ENCODE results near the gene CHGA. TPM values are rescaled to one million over a fixed set of nuclear protein-coding genes. Genes with fewer than 3 reads are reported as not detected.

CHGA gene
- total and polyA plus RNA-seq, 2 experiments from 2014 or later, result 40.5 to 61.3 TPM

DNA sequence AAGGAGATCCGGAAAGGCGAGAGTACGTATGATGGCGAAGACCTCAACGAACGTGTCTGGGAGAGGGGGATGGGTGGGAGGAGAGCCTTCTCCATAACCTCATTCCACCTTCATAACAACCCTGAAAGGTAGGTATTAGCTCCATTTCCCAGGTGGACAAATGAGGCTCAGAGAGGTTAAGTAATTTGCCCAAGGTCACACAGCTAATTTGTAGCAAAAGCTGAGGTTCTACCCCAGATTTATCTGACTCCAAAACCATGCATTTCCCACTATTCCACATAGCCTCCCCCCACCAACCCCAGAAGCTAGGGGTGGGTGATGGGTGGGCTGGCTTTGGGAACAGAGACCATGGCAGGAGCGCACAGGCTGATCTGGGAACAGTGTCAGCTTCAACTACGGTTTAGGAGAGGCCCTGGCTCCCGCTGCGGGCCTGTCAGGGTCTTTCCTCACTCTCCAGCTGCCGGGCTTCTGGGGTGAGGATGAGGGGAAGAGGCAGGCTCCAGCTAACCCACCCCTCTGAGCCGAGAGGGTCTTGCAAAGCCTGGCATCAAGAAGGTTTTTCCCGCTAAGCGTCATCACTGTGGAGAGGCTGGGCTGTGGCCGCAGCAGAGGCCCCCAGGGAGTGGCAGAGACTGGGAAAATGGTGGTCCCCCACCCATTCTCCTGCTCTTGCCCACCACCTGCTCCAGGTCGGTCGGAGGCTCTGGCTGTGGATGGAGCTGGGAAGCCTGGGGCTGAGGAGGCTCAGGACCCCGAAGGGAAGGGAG is 8.9 kb downstream of the CHGA start:
- no peaks in the 10 kb centered on the region for H3K27me3 ChIP-seq
- no peaks in the 10 kb centered on the region for H3K9me3 ChIP-seq (ENCODE audit: low read depth)
- TF ChIP-seq EZH2phosphoT487 (IDR thresholded peaks at IDR 0.05; ENCODE audit: low read depth, severe bottlenecking, unreplicated experiment), result no peak
- TF ChIP-seq, protein P1, sequence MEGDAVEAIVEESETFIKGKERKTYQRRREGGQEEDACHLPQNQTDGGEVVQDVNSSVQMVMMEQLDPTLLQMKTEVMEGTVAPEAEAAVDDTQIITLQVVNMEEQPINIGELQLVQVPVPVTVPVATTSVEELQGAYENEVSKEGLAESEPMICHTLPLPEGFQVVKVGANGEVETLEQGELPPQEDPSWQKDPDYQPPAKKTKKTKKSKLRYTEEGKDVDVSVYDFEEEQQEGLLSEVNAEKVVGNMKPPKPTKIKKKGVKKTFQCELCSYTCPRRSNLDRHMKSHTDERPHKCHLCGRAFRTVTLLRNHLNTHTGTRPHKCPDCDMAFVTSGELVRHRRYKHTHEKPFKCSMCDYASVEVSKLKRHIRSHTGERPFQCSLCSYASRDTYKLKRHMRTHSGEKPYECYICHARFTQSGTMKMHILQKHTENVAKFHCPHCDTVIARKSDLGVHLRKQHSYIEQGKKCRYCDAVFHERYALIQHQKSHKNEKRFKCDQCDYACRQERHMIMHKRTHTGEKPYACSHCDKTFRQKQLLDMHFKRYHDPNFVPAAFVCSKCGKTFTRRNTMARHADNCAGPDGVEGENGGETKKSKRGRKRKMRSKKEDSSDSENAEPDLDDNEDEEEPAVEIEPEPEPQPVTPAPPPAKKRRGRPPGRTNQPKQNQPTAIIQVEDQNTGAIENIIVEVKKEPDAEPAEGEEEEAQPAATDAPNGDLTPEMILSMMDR (IDR thresholded peaks at IDR 0.05; ENCODE audit: poor library complexity), result no peak
- TF ChIP-seq EZH2 (IDR thresholded peaks at IDR 0.05; ENCODE audit: borderline replicate concordance), result no peak
- 92% methylated on average over 16 of the region's 18 CpGs for WGBS (ENCODE audit: low lambda C conversion rate, missing lambda C conversion rate)
- no peaks in the 10 kb centered on the region for H3K36me3 ChIP-seq (replicated peaks; ENCODE audit: insufficient read depth, low read depth)
- H3K4me3 ChIP-seq, result no peak overlapping the region
- no peak overlapping the region for H2AFZ ChIP-seq
- H3K4me2 ChIP-seq, result no peak overlapping the region
- no peaks in the 10 kb centered on the region for H4K20me1 ChIP-seq (ENCODE audit: insufficient read depth, poor library complexity, severe bottlenecking)
- no peaks in the 10 kb centered on the region for H3K9me2 ChIP-seq (replicated peaks; ENCODE audit: insufficient read depth)
- no peak for DNase-seq (ENCODE audit: low spot score)
- H3K4me1 ChIP-seq (ENCODE audit: insufficient read depth), result no peaks in the 10 kb centered on the region
- H3K27ac ChIP-seq, result no peak overlapping the region
- H3K79me2 ChIP-seq, result no peaks in the 10 kb centered on the region

DNA sequence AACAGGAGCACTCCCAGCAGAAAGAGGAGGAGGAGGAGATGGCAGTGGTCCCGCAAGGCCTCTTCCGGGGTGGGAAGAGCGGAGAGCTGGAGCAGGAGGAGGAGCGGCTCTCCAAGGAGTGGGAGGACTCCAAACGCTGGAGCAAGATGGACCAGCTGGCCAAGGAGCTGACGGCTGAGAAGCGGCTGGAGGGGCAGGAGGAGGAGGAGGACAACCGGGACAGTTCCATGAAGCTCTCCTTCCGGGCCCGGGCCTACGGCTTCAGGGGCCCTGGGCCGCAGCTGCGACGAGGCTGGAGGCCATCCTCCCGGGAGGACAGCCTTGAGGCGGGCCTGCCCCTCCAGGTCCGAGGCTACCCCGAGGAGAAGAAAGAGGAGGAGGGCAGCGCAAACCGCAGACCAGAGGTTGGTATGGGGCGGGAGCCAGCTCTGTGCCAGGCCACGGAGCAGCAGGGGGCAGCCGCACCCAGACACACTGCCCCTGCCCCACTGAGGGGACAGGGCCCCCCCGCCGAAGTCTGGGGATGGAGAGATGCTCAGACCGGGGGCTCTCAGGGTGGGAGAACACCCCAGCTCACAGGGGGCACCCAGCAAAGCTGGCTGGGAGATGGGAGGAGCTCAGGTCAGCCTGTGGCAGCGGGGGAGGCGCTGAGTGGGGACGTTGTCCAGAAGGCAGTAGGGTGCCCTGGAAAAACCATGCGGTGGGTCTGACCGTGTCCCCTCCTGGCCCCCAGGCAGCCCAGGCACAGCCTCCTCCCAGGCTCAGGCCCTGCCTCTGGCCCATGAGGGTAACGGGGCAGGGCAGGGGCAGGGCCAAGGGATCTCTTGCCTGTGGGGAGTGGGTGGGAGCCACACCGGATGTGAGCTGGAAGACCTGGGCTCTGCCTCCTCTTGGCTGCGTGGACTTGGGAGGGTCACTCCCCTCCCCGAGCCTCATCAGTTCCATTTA is 9.8 kb downstream of the CHGA start:
- Histone ChIP-seq H3K4me1 (ENCODE audit: insufficient read depth) (no peaks in the 10 kb centered on the region), H3K9me2 (replicated peaks; ENCODE audit: insufficient read depth) (no peaks in the 10 kb centered on the region), H3K27me3 (no peaks in the 10 kb centered on the region), H3K4me2 (no peak overlapping the region), H3K27ac (no peak overlapping the region), H3K4me3 (no peak overlapping the region), H3K36me3 (replicated peaks; ENCODE audit: insufficient read depth, low read depth) (no peaks in the 10 kb centered on the region), H4K20me1 (ENCODE audit: insufficient read depth, poor library complexity, severe bottlenecking) (no peaks in the 10 kb centered on the region), H3K79me2 (no peaks in the 10 kb centered on the region), H3K9me3 (ENCODE audit: low read depth) (no peaks in the 10 kb centered on the region), H2AFZ (no peak overlapping the region)
- WGBS (ENCODE audit: low lambda C conversion rate, missing lambda C conversion rate), result 92% methylated on average over 35 of the region's 35 CpGs
- no peak for DNase-seq (ENCODE audit: low spot score)
- no peak for TF ChIP-seq EZH2 (IDR thresholded peaks at IDR 0.05; ENCODE audit: borderline replicate concordance)
- TF ChIP-seq, protein P1 (IDR thresholded peaks at IDR 0.05; ENCODE audit: poor library complexity), result no peak
- TF ChIP-seq EZH2phosphoT487 (IDR thresholded peaks at IDR 0.05; ENCODE audit: low read depth, severe bottlenecking, unreplicated experiment), result no peak

- Histone ChIP-seq H3K36me3 (replicated peaks; ENCODE audit: insufficient read depth, low read depth) (no peaks in the 10 kb centered on the region), H3K9me2 (replicated peaks; ENCODE audit: insufficient read depth) (no peaks in the 10 kb centered on the region), H3K9me3 (ENCODE audit: low read depth) (no peaks in the 10 kb centered on the region), H3K4me3 (no peak overlapping the region), H3K27ac (no peak overlapping the region), H3K79me2 (no peaks in the 10 kb centered on the region), H3K4me1 (ENCODE audit: insufficient read depth) (no peaks in the 10 kb centered on the region), H2AFZ (no peak overlapping the region), H3K27me3 (no peaks in the 10 kb centered on the region), H4K20me1 (ENCODE audit: insufficient read depth, poor library complexity, severe bottlenecking) (no peaks in the 10 kb centered on the region), H3K4me2 (no peak overlapping the region)
- DNase-seq (ENCODE audit: low spot score), result no peak
- WGBS (ENCODE audit: low lambda C conversion rate, missing lambda C conversion rate), result 90% methylated on average over 8 of the region's 8 CpGs
- no peak for TF ChIP-seq EZH2phosphoT487 (IDR thresholded peaks at IDR 0.05; ENCODE audit: low read depth, severe bottlenecking, unreplicated experiment)
Measured at GRCh38 chr14:92933481-92933880, 10.5 kb downstream of the CHGA start.

Data from hepatocyte (in vitro differentiated cells).